CD4-positive, alpha-beta T cell treated with Interleukin-21 for 1 hour (primary cell): ENCODE results near the gene MAN1A2.
A peak's percentile ranks its signal among the peaks of the same experiment; 100 is the strongest.

Source experiments
- DNase-seq: peaks from one replicate; pipeline ENCODE4 v3.0.0-alpha.2; 2020

MAN1A2 gene

DNA sequence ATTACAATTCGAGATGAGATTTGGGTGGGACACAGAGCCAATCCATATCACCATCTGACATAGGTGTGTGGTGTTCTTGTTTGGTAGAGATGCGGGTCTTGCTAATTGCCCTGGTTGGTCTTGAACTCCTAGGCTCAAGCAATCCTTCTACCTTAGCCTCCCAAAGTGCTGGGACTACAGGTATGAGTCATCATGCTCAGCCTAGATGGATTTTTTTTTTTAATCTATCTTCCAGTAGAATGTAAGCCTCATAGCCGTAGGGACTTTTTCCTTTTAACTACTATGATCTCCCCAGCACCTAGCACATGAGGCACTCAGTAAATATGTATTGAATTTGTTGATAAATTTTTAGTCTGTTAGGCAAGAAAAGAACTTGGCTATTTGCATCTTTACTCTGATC lies 144.0 kb downstream of the MAN1A2 start:
- no peak for DNase-seq

DNA sequence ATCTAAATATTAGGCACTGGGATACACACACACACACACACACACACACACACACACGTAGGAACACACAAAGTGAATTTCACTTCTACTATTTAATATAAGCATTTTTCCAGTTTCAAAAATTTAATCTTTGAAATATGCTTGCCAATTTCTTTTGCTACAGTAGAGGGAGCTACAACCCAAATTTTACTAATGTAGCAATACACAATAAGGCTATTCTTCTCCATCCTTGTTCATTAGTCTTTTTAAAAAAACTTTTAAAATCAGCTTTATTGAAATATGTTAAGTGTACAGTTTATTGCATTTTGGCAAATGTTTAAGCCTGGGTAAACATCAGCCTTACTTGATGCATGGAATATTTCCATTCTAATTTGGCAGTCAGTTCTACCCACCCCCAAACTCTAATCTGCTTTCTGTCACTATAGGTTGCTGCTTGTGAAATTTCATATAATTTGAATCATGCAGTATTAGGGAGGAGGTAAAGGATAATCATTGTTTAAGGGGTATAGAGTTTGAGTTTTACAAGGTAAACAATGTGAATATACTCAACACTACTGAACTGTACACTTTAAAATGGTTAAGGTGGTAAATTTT lies 145.6 kb downstream of the MAN1A2 start:
- DNase-seq: peak; percentile 46

DNA sequence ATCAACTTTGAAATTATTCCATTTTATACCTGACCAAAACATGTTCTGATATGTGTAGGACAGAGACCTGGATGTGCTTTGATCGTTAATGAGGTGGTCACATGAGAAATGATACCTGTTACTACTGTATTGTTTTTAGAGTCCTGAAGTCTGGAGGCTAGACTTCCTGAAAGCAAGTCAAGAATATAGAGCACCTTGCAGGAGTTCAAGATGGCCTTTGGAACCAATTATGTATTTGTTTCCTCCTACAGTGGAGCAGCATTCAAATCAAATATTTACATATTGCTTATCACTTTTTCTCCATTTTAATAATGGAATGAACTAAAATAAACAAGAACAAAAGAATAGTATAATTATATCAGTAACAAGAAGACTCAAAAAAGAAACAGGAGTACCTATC lies 155.9 kb downstream of the MAN1A2 start:
- DNase-seq: no peak

DNA sequence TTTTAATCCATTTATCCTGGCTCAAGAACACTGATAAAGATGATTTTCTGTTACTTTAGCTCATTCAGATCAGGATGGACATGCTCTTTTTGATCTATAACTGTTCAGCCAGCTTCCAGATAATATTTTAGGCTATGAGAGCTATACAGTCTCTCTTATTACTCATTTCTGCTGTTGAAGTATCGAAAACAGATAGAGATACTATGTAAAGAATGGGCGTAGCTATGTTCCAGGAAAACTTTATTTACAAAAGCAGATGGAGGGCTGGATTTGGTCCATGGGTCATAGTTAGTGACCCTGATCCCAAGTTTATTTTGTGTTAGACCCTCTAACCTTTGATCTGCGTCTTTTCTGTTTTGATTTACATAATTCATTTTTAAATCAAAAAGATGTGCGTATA lies 159.8 kb downstream of the MAN1A2 start:
- no peak for DNase-seq

DNA sequence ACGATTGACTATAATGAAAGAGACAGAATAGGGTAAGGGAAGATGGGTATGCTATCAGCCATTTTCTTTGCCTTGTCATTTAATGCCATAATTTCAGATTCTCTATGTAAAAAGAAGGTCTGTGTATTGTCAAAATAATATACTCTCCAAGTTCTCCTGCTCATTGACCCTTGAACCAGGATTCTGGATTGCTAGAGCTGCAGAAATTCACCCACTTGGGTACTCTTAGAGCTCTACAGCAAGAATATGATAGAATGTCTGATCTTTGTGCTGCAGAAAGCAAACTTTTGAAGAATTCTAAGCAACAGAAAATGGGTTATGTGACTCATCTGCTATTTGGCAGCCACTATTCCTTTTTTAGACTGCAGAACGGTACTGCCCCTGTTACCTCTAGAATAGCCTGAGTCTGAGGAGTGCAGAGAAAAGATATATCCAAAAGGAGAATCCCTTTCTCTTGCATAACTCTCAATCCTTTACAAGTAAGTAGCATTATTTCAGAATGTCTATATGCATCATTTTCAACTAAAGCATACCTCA lies 160.4 kb downstream of the MAN1A2 start:
- no peak for DNase-seq

DNA sequence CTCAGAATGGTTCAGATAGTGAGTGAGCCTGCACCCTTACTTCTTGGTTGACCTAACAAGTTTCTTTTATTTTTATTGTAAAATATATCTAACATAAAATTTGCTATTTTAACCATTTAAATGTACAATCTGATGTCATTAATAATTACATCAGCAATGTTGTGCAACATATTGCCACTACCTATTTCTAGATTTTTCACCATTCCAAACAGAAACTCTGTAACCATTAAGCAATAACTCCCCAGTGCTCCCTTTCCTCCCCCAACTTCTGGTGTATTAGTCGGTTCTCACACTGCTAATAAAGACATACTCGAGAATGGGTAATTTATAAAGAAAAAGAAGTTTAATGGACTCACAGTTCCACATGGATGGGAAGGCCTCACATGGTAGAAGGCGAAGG lies 162.4 kb downstream of the MAN1A2 start:
- no peak for DNase-seq

DNA sequence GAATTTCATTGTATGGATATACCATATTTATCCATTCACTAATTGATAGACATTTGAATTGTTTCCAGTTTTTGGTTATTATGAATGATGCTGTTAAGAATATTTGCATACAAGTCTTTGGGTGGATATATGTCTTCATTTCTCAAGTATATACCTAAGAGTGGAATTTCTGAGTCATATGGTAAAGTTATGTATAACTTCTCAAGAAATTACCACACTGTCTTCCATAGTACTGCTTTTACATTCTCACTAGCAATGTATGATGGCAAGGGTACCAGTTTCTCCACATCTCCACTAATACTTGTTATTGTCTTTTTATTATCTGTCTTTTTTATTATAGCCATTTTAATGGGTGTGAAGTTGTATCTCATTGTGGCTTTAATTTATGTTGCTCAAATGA lies 164.0 kb downstream of the MAN1A2 start:
- no peak for DNase-seq

DNA sequence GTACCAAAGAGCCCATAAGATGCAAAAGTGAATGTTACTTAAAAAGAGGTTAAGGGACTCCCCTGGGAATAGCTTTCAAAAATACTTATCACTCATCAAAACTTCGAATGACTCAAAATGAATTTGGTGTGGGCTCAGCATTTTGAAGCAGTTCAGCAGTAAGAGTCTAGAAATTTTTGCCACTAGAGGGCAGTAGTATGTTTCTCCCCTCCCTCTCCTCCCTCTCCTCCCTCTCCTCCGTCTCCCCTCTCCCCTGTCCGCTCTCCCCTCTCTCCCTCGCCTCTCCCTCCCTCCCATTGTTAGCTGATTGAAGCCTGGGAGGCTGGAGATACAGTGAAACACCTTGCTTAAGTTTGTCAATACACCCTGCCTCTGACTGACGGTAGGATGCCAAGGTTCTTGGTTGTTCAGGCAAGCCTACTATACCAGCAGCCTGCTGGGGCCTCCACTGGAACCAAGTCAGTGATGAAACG lies 167.8 kb downstream of the MAN1A2 start:
- DNase-seq: peak; percentile 72

DNA sequence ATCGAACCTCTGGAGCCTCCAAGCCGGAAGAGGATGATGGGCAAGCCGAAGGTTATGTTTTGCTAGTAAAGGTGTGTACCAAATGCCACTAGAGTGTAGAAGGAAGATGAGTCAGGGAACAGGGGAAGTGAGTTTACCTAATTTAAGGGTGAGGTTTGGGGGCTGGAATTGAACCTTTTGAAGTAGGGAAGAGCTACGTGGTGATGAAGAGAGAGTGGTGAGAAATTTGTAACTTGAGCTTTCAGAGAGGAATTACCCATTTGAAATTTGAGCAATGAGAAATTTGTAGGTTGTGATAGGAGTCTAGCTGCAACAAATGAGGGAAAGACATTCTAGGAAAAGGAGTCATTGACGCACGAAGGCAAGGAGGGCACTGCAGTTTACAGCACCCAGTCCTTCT lies 168.6 kb downstream of the MAN1A2 start:
- DNase-seq: no peak

DNA sequence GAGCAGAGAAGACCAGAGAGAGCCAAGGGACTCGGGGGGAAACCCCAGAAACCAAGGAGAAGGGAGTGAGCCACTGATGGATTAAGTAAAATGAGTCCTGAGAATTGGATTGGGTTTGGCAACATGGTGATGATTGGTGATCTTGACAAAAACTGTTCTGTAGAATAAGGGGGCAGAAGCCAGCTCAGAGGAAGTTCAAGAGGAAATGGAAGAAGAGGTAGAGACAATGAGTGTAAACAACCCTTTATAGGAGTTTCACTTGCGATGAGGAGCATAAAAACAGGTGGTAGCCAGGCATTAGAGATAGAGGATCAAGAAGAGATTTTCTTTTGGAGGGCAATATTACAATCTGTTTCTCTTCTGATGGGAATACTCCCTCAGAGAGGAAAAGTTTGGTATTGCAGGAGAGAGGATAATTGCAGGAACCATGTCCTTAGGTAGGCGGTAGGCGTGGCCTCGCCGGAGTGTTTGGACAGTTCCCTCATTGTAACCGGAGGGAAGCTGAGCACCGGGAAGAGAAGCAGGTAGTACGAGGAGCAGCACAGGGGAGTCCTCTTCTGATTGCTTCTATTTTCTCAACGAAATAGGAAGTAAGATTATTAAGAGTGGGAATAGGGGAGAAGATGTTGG lies 170.2 kb downstream of the MAN1A2 start:
- DNase-seq: no peak

DNA sequence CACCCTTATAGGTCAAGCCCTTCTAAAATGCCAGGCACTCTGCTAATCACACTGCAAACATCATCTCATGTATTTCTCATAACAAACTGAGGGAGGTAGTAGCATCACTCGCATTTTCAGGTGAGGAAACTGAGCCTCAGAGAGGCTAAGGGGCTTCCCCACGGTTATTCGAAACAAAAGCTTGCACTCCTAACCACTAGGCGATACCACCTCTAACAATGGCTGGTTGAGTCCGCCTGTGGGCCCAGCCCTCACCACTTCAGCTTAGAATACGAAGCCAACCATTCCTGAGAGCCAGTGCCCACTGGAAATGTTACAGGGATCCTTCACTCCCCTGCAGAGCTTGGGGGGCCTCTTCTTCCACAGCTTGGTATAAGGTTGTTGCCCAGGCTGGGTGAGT lies 173.3 kb downstream of the MAN1A2 start:
- DNase-seq: no peak

DNA sequence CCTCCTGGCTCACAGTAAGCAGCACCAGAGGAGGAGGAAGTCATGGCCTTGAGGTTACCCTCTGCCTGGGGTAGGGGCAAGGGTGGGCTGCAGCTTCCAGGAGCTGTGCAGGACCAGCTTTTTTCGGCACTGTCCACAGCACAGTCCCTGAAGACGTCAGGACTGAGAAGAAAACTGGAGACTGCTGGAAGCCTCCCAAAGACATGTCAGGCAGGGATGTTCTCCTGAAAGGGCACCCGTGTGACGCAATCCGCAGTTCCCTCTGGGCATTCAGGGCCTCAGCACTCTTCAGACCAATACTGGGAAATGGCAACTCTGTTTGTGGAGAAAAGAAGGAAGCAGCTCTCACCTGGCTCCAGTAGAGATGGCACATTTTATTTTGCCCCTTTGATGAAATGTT lies 173.8 kb downstream of the MAN1A2 start:
- no peak for DNase-seq

DNA sequence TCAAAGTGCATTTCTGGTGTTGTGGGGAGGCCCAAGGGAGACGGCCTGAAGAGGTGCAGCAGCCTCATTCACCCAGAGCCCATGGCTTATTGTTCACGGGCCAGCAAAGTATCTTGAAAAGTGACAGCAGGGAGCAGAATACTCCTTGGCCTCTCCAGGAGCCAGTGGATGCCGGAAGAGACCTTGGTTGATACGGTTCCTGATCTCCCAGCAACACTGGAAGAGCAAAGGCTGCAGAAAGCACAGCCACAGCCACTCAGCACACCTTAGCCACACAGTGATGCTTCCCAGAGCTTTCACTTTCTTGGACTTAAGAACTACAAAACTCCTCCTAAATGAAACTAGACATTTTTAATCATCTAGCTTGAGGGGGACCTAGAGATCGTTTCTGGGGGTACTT lies 174.3 kb downstream of the MAN1A2 start:
- no peak for DNase-seq

DNA sequence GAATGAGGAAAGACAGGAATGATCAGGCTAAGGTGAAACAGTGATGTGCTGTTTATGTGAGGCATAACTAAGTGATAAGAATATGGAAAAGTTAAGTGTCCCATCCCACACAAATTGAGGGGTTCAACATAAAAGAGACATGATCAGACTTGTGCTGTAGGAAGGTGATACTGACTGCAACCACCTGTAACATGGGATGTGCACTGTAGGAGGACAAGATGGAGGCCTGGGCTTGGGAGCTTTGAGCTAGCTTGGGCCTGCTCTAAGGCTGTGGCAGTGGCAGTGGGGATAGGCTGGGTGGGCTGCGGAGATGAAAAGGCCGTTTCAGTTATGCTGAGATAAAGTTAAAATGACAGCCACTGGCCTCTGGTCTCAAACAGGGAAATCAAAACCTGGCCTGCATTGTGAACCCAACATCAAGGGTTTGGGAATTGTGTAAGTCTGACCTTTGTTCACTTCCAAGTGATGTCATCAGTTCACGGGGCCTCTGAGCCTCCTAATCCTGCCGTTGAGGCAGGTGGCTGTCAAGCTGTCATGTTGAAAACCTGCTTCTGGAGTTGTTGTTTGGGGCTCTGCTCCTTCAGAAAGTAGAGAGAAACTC lies 177.4 kb downstream of the MAN1A2 start:
- no peak for DNase-seq

DNA sequence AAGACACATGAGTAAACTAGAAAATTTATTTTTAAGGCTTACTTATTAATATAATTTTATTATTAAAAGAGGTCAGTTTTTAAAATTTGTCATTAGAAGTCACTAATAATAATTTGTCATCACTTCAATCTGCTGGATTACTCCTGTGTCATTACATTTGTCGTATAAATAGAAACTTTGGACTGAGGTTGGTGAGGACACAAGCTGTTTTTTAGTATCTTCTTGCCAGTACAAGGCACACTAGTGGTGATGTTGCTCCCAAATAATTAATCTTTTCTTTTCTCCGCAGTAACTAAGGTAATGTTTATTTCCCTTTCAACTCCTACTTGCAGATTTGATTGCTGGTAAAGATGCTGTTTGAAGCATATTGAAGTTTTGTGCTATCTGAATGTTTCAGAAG lies 179.2 kb downstream of the MAN1A2 start:
- no peak for DNase-seq

DNA sequence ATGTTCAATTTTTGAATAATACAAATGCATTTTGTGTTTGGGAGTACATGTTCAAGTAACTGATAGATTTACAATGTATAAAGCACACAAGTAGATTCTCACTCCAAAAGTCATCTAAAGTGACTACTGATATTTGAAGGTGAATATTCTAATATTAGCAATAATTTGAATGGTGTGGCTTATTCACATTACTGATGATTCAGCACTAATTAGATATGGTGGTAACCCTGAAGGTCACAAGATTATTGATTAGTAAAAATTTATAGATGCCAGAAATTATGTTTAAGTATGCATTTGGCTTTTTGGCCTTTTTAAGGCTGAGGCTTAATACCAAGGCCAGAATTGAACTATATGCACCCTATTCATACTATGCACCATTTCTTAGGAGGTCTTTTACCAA lies 186.2 kb downstream of the MAN1A2 start:
- DNase-seq: no peak

DNA sequence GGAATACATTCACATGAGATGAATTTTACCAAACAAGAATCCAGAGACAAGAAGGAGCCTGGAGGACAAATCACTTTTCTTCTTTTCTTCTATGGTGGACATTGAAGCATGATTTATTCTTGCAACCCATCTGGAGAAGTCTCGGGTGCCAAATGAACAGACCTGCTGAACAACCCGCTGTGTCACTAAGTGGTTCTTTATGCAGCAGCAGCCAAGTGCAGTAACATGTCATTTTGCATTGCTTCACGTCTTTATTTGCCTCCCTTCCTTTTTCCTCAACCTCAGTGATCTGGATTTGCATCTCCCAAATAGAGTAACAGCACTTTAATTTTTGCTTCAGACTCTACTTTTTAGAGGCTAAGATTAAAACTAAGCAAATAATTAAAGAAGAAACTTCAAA lies 188.6 kb downstream of the MAN1A2 start:
- DNase-seq: no peak

DNA sequence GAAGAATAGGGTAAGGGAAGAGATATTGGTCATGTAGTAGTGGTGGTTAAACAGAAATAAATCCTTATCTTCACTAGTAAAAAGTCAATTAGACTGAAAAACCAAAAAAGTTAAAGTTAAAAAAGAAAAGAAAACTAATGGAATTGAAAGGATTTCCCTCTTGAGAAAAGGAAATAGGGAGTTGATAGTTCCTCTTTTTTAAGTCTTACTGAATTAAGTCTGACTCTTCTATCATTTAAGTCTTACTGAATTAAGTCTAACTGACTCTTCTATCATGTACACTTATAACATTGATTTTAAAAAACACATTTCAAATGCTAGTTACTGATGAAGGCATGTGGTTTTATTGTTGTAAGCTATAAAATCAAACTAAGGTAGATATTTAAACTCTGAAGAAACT lies 189.1 kb downstream of the MAN1A2 start:
- no peak for DNase-seq

DNA sequence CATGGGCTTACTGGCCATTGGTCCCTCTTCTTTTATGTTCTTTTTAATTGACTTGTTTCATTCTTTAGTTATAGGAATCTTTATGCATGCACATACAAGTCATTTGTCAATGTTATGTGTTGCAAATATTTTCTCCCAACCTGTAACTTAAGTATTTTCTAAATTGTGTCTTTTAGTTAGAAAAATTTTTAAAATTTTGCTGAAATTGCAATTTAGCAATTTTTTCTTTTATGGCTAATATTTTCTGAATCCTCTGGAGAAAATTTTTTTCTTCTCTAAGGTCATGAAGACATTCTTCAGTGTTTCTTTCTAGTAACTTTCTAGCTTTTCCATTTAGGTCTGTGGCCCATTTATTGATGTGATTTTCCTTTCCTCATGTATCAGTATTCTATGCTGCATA lies 189.7 kb downstream of the MAN1A2 start:
- DNase-seq: no peak

DNA sequence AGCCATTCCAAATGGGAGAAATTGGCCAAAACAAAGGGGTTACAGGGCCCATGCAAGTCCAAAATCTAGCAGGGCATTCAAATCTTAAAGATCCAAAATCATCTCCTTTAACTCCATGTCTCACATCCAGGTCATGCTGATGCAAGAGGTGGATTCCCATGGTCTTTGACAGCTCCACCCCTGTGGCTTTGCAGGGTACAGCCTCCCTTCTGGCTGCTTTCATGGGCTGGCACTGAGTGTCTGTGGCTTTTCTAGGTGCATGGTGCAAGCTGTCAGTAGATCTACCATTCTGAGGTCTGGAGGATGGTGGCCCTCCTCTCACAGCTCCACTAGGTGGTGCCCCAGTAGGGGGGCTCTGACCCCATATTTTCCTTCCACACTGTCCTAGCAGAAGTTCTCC lies 191.2 kb downstream of the MAN1A2 start:
- peak; percentile 24 for DNase-seq

DNA sequence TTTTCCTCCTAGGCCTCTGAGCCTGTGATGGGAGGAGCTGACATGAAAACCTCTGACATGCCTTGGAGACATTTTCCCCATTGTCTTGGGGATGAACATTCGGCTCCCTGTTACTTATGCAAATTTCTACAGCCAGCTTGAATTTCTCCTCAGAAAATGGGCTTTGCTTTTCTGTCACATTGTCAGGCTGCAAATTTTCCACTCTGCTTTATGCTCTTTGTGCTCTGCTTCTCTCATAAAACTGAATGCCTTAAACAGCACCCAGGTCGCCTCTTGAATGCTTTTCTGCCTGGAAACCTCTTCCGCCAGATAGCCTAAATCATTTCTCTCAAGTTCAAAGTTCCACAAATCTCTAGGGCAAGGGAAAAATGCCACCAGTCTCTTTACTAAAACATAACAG lies 191.9 kb downstream of the MAN1A2 start:
- no peak for DNase-seq

DNA sequence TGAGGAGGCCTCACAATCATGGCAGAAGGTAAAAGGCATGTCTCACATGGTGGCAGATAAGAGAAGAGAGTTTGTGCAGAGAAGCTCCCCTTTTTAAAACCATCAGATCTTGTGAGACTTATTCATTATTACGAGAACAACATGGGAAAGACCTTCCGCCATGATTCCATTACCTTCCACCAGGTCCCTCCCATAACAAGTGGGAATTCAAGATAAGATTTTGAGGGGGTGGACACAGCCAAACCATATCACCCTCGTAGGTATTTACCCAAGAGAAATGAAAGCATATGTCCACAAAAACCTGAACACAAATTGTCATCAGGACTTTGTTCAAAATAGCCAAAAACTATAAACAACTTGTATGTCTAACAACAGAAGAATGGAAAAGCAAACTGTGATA lies 192.7 kb downstream of the MAN1A2 start:
- no peak for DNase-seq

DNA sequence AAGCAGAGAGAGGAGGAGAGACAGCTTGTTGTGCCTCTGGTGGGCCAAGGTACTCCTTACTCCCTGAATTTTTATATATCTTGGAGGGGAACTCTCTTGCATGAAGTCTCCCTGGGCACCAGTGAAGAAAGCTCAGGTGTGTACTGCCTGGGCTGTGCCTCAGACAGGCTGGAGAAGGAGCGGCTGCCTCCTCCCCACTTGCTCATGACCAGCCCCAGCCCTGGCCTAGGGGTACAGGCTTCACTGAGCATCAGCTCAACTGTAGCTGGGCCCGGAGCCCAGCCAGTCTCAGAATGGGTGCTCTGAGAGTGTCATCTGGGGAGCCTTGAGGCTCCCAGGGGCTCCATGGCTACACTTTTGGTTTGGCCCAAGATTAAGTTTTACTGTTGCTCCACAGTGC lies 193.8 kb downstream of the MAN1A2 start:
- no peak for DNase-seq

DNA sequence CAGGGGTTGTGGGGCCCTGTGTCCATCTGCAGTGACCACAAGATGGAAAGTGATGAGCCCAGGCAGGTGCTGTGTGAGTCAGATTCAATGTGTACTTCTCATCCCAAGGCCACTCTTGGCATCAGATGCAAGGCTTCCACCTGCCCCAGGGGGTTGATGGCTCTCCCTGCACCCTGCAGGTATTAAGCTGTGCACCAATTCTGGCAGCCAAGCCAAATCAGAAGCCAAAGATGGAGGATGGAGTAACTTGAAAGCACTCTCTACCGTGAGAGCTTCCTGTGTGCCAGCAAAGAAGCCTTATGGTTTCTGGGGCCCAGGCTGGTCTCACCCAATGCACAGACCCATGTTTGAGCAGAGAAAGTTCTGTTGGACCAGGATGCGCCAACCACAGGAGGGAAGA lies 194.3 kb downstream of the MAN1A2 start:
- DNase-seq: no peak
